Measurements from ENCODE around the gene IKZF2.

DNA sequence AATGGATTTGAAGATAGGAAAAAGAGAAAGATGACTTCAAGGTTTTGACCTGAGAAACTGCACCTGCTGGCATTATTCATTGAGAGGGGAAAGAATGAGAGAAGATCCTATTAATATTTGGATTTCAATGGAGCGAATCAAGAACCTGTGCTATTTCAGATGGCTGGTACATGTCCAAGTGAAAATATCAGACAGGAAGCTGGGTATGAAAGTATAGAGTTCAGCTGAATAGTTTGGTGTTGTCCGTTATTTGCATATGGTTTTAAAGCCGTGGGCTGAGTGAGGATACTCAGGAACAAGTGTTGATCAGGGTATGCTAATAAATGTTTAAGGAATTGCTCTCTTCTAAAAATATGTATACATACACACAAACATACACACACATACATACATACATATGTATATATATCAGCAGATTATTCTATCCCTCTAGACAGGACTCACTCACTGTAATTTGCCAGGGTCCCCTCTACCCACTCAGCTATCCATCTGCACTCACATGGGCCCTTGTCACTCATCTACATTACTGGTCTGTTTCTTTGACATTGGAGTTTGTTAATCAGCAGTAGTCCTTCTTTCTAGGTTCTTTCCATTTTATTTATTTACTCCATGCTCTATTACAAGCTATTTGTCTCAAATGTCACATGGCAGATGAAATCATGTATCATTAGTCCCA, 33.9 kb upstream of the IKZF2 start:
- TF ChIP-seq CTCF (conservative IDR thresholded peaks at IDR 0.05; ENCODE audit: low read length) (no peak), EZH2phosphoT487 (IDR thresholded peaks at IDR 0.05; ENCODE audit: borderline replicate concordance, low read depth, low read length) (no peak)

All from OCI-LY7 (cell line).